Measurements from ENCODE around the gene NRXN3. TPM values are rescaled to one million over a fixed set of nuclear protein-coding genes. Genes with fewer than 3 reads are reported as not detected.
A peak's percentile ranks its signal among the peaks of the same experiment; 100 is the strongest.

NRXN3 gene
- total RNA-seq, 2 donors from 2014 or later = 1.6 to 1.9 TPM

DNA sequence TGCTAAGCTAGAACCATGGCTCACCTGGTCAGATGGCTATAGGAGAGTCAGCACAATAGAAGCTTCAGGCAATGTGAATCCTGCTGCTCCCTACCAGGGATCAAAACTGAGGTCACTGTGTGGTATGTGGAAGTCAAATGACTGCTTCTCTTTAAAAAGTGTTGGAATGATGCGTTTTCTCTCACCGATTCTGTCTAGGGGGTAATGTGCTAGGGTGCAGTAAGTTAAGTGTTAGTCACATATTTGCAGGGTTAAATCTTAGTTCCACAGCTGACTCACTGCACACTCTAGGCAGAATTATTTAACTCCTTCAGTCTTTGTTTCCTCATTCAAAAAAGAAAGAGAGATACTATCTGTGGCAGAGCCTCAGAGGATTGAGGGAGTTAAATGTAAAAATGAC, 1344.5 kb downstream of the NRXN3 start:
- no peak for ATAC-seq
- intact Hi-C loops (cut with DNase I) = no loop called here

DNA sequence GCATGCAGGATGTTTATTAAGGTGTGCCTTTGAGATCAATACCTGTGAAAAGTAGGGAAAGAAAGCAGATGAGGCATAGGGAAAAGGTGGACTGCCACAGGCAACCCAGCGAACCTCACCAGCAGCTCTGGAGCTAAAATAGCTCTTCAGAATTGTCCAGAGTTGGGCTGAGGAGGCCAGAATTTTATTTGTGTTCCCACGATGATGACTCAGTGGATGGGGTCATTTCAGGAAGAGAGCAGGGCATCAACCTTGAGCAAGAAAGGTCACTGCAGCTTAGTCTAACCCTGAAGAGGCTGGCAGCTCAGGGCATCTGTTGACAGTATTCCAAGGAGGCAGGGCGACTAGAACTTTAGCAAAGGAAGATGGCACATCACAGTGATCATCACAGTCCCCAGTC, 1345.0 kb downstream of the NRXN3 start:
- DNase-seq (no peak), ATAC-seq (no peak)
- intact Hi-C loops (cut with DNase I) = no loop called here

More for the DNA sequence above, 1344.5 kb downstream of the NRXN3 start:
- no peak for DNase-seq

DNA sequence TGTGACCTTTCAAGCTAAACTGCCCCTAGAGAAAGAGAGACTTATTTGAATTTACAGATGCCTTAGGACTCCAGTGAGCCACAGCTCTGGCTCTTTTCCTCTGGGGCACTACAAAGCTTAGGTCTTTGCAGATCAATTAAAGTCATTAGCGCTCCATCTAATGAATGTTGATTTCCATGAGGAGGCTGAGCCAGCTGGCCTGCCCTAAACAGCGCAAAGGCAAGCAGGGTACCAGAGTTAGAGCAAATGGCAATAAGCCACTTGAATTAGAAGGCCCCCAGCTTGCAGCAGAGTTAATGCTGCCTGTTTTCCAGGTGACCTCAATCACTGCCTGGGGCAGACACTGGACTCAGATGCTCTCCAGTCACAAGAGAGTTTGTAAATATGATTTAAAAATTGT, 1345.8 kb downstream of the NRXN3 start:
- no peak for ATAC-seq
- DNase-seq = no peak
- intact Hi-C loops (cut with DNase I) = no loop called here

GRCh38 chr14:79525416-79525815, 1355.2 kb downstream of the NRXN3 start:
- intact Hi-C loops (cut with DNase I) = no loop called here
- no peak for DNase-seq
- no peak for ATAC-seq

DNA sequence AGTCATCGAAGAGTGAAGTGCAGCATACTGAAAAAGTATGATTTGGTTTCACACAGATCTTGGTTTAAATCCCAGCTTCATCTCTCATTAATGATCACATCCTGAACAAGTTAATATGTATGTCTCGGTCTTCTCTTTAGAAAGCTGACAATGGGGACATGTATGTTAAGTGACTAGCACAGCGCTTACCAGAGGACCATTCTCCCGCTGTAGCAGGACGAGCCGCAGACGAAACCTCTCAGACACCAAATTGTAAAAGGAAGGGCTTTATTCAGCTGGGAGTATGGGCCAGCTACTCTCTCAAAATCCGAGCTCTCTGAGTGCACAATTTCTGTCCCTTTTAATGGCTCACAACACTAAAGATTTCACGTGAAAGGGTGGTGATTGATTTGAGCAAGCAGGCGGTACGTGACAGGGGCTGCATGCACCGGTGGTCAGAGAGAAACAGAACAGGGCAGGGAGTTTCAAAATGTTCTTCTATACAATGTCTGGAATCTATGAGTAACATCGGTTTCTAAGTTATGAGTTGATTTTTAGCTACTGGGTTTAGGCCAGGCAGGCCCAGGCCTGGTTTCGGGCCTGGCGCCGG, 1358.7 kb downstream of the NRXN3 start:
- DNase-seq (no peak), ATAC-seq (no peak)
- intact Hi-C loops (cut with DNase I) = no loop called here

- DNase-seq = no peak
These were observed 1360.4 kb downstream of the NRXN3 start for GRCh38 chr14:79530555-79530954.

DNA sequence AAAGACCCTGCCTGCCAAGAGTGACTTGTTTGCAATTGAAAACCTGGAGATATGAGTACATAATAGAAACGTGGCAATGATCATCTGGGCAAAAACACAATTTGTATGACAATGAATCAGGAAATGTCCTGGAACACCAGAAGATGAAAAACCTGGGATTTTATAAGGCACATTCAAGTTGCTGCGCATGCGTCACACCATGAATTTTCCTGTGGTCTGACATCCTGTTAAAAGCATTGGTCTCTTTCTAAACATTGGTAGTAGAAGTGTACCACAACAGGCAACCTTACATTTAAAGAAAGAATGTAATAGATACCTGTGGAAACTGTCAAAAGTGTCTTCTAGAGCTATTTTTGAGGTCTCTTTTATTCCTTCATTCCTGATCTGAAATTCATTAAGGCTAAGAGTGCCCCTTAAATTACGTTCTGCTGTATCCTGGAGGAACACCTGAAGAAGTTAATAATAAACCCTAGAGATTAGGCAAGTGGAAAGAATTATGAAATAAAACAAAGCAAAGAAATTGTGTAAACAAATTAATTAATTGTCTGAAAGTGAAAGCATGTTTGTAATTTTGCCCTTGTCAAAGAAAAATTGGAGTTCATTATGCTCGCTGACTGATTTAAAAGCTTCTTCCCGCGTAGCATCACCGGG, 1364.7 kb downstream of the NRXN3 start:
- ATAC-seq = no peak
- DNase-seq = no peak
- intact Hi-C loops (cut with DNase I) = no loop called here

More at GRCh38 chr14:79530555-79530954, 1360.4 kb downstream of the NRXN3 start:
- intact Hi-C loops (cut with DNase I) = no loop called here
- ATAC-seq = no peak

GRCh38 chr14:79540394-79540793, 1370.2 kb downstream of the NRXN3 start:
- intact Hi-C loops (cut with DNase I) = no loop called here
- ATAC-seq (no peak), DNase-seq (no peak)

- ATAC-seq (no peak), DNase-seq (no peak)
- intact Hi-C loops (cut with DNase I) = no loop called here
These were observed 1371.9 kb downstream of the NRXN3 start for GRCh38 chr14:79542121-79542520.

- intact Hi-C loops (cut with DNase I) = no loop called here
- DNase-seq = no peak
- ATAC-seq = no peak
These were observed 1373.2 kb downstream of the NRXN3 start for GRCh38 chr14:79543348-79543747.

- intact Hi-C loops (cut with DNase I) = no loop called here
- no peak for DNase-seq
- no peak for ATAC-seq
These were observed 1374.0 kb downstream of the NRXN3 start for GRCh38 chr14:79543967-79544697.

DNA sequence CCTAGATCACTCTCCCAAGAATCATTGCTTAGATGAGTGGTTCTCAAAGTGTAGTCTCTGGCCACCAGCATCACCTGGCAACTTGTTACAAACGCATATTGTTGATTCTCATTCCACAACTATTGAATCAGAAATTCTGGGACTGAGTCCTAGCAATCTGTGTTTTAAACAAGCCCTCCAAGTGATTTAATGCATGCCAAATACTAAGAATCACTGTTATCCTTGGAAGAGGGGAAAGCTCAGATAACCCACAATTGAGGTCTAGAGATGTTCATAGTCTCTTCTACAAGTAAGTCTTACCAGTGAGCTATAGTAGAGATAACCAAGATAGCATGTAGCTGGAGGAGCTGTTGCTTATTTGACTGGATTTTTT, 1374.5 kb downstream of the NRXN3 start:
- DNase-seq = no peak
- peak in 1 of 2 donors; percentile 85 for ATAC-seq
- intact Hi-C loops (cut with DNase I) = no loop called here

DNA sequence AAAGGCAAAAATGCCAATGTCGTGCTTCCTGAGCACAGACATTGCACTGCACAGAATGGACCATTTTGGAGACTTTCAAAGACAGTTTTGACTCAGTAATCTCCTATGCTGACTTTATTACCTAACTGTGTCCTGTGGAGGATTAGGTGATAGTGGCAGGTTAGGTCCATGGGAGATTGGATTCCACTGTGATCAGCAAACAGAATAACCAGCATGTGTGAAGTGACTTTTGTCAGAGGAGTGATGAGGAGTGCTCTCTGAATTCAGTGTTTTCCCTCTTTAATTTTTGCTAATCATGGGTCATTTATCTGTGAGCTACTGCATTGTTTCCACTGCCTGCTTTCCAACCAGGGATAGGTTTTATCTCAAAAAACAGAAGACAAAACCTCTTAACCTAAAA, 1378.7 kb downstream of the NRXN3 start:
- DNase-seq (no peak), ATAC-seq (no peak)
- intact Hi-C loops (cut with DNase I) = no loop called here

DNA sequence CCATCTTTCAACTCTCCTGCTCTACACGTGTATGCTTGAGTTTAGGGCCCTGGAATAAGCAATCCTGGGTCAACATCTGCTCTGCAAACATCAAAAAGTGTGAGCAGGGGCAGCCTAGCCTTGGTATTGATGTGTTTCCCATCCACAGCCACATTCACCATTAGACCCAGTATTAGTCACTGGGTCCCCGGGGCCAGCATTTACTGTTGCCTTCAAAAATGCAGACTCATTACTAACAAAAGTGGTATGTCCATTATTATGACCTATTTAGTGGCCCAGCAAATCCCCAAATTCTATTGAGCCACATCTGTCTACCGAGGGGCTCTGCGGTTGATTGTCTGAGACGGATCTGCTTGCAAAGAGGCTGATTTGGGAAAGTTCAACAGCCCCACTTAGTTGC, 1379.3 kb downstream of the NRXN3 start:
- intact Hi-C loops (cut with DNase I) = no loop called here
- ATAC-seq = peak in 1 of 2 donors; percentile 44
- no peak for DNase-seq

DNA sequence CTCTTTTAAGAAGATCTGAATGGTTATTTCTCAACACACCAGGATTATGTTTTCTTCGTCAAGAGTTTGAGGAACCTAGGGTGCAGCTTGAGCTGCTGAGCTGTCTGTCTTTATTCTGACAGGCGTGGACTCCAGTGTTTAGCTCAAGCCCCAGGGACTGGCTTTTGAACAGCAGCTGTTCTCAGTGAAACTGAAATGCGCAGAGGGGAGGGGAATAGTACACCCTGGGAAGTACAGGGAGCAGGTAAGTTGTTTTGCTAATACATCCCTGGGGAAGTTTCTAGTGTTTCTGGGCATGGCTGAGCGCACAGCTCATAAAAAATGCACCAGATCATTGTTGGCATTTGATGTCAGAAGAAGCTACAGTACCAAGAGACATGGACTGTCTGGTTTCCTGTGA, 1381.3 kb downstream of the NRXN3 start:
- intact Hi-C loops (cut with DNase I) = no loop called here
- ATAC-seq (no peak), DNase-seq (no peak)

- ATAC-seq (no peak), DNase-seq (no peak)
- intact Hi-C loops (cut with DNase I) = no loop called here
These were observed 1382.6 kb downstream of the NRXN3 start for GRCh38 chr14:79552778-79553177.

DNA sequence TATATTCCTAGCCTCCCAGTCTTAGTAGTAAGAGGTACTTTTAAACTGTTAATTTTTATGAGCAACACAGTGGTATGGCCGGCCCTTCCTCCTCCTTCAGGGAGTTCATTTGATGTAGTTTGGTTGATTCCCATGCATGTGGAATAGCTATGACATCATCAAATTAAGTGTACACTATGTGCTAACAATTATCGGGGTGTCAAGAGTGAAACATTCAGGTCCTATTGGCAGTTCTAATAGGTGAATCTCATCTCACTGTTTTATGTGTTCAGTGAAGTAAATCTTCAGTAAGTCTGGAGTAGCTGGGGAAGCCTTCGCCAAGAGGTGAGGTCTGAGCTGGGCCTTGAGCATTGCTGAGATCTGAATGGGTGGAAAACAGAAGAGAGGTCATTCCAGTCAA, 1384.6 kb downstream of the NRXN3 start:
- no peak for DNase-seq
- ATAC-seq = no peak
- intact Hi-C loops (cut with DNase I) = no loop called here

GRCh38 chr14:79555429-79555828, 1385.3 kb downstream of the NRXN3 start:
- ATAC-seq = no peak
- no peak for DNase-seq
- intact Hi-C loops (cut with DNase I) = no loop called here

DNA sequence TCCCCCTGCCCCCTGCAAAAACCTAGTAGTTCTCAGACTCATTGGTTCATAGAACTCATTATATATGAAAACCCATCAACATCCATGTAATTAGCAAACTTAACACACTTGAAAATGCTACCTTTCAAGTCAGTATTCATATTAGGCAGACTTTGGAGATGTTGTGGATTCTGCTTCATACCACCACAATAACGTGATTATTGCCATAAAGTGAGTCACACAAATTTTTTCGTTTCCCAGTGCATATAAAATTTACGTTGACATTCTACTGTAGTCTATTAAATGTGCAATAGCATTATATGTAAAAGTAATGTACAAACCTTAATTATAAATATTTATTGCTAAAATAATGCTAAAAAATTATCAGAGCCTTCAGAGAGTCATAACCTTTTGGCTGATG, 1387.1 kb downstream of the NRXN3 start:
- intact Hi-C loops (cut with DNase I) = no loop called here
- no peak for DNase-seq
- no peak for ATAC-seq

DNA sequence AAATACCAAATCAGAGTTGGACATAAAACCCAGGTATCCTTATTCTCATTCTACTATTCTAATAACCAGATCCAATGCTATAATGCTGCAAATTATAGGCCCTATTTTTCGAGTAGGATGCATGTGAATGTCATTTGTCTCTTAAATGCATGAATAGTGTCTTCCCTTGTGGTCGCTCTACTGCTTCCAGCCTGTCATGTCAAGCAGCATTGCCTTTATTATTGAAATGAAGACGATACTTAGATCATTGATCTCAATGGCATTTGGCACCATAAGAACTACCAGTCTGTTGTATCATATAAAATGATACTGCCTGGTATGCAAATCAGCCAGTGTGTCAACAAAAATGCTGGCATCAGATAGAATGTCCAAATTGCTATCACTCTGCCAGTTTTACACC, 1392.0 kb downstream of the NRXN3 start:
- intact Hi-C loops (cut with DNase I) = no loop called here
- no peak for ATAC-seq

DNA sequence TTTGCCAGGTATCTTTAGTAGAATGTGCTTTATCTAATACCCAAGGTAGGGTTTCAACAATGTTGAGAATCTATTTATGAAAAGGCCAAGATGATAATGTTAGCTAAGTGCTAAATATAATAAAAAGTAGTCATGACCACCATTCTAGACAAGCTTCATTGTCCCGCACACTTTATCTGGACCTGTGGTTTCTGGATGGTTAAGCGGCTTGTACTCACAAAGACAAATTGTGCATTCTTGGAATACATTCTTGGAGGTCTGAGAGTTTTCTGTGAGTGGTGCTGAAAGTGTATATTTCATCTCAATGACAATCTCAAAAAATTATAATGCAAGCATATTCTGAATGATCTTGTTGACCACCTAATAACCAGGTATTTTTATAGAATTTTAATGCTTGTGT, 1394.2 kb downstream of the NRXN3 start:
- DNase-seq (no peak), ATAC-seq (no peak)
- intact Hi-C loops (cut with DNase I) = no loop called here

More for the DNA sequence above, 1392.0 kb downstream of the NRXN3 start:
- DNase-seq = no peak
